GM12878 (cell line): Measurements from ENCODE around the gene CYTH3. TPM values are rescaled to one million over a fixed set of nuclear protein-coding genes. Genes with fewer than 3 reads are reported as not detected.

ENCODE experiments used
- BACH1 ChIP-seq: fragments of 450-650 bp; IDR thresholded peaks from 2 replicates; pipeline ENCODE4 v1.6.1; 2017; ENCODE audit warnings: mild to moderate bottlenecking, borderline replicate concordance
- CREB1 ChIP-seq: IDR thresholded peaks from 2 replicates; pipeline ENCODE4 v1.6.1; 2012; ENCODE audit warnings: low read depth, mild to moderate bottlenecking, inconsistent platforms
- E2F4 ChIP-seq: IDR thresholded peaks from 2 replicates; pipeline ENCODE4 v1.6.1; 2012; ENCODE audit warnings: low read depth, low read length, improper control_type of control experiment
- E4F1 ChIP-seq: fragments of 450-650 bp; IDR thresholded peaks from 2 replicates; pipeline ENCODE4 v1.6.1; 2018; ENCODE audit warnings: borderline replicate concordance, mild to moderate bottlenecking; ENCODE audit not compliant: partially characterized antibody
- HSF1 ChIP-seq: fragments of 150-350 bp; IDR thresholded peaks from 2 replicates; pipeline ENCODE4 v1.6.1; 2014; ENCODE audit warnings: mild to moderate bottlenecking, low read depth, low read length
- IKZF2 ChIP-seq, 2 experiments: fragments of 450-650 bp; IDR thresholded peaks; 2 replicates each; pipeline ENCODE4 v1.6.1; 2017; ENCODE audit warnings: mild to moderate bottlenecking in 2 of 2, moderate library complexity in 2 of 2
- IRF4 ChIP-seq: IDR thresholded peaks from 2 replicates; pipeline ENCODE4 v1.6.1; 2011; ENCODE audit warnings: low read depth, low read length
- KLF5 ChIP-seq: fragments of 450-650 bp; IDR thresholded peaks from 2 replicates; pipeline ENCODE4 v1.6.1; 2014; ENCODE audit warnings: mild to moderate bottlenecking; ENCODE audit not compliant: partially characterized antibody
- MLLT1 ChIP-seq: fragments of 450-650 bp; IDR thresholded peaks from 2 replicates; pipeline ENCODE4 v1.6.1; 2016; ENCODE audit warnings: mild to moderate bottlenecking
- NFXL1 ChIP-seq: fragments of 450-650 bp; IDR thresholded peaks from 2 replicates; pipeline ENCODE4 v1.6.1; 2017; ENCODE audit warnings: antibody characterized with exemption, mild to moderate bottlenecking, borderline replicate concordance
- NRF1 ChIP-seq: conservative IDR thresholded peaks from 2 replicates; pipeline ENCODE4 v1.6.1; 2011; ENCODE audit warnings: mild to moderate bottlenecking, low read depth, low read length, improper control_type of control experiment
- PKNOX1 ChIP-seq: fragments of 450-650 bp; IDR thresholded peaks from 2 replicates; pipeline ENCODE4 v1.6.1; 2016; ENCODE audit warnings: mild to moderate bottlenecking
- POU2F2 ChIP-seq: IDR thresholded peaks from 3 replicates; pipeline ENCODE4 v1.6.1; 2011; ENCODE audit warnings: low read depth, mild to moderate bottlenecking, low read length, borderline replicate concordance
- RBBP5 ChIP-seq: fragments of 200-600 bp; sonication (generic); conservative IDR thresholded peaks from 2 replicates; pipeline ENCODE4 v1.6.1; 2016
- SKIL ChIP-seq: fragments of 450-650 bp; IDR thresholded peaks from 2 replicates; pipeline ENCODE4 v1.6.1; 2017; ENCODE audit warnings: mild to moderate bottlenecking, low read depth, inconsistent platforms; ENCODE audit not compliant: poor library complexity, severe bottlenecking
- SMC3 ChIP-seq: IDR thresholded peaks from 2 replicates; pipeline ENCODE4 v1.6.1; 2011; ENCODE audit warnings: low read length, improper control_type of control experiment, borderline replicate concordance
- STAT3 ChIP-seq: IDR thresholded peaks from 2 replicates; pipeline ENCODE4 v1.6.1; 2011; ENCODE audit warnings: low read depth, low read length, improper control_type of control experiment
- ZNF274 ChIP-seq: IDR thresholded peaks from one replicate; pipeline ENCODE4 v1.8.0; 2011; ENCODE audit not compliant: insufficient read length, insufficient read depth
- polyA plus RNA-seq, 11 experiments: library from polyadenylated mRNA; depleted of rRNA in 4 of 11; unstranded in 6 of 11; stranded (reverse) in 5 of 11; fragments of >200 nt; fragmentation: Nextera tagmentation in 4 of 11; fragmentation: Illumina TruSeq in 1 of 11; extraction: Ambion mirVana in 4 of 11; extraction: Trizol in 1 of 11; gene quantifications; 1 replicate in 1 of 11; 2 replicates in 10 of 11; pipeline versions ENCODE4 v1.2.1 to v1.2.3, GENCODE V29; 2011 to 2016; ENCODE audit warnings: inconsistent platforms in 2 of 11, missing spikeins in 2 of 11, low read depth in 1 of 11
- total RNA-seq, 4 experiments: library from RNA; depleted of rRNA in 3 of 4; stranded (reverse); fragments of >200 nt in 3 of 4; fragmentation: Illumina TruSeq in 1 of 4; extraction: Trizol in 1 of 4; gene quantifications; 2 replicates each; pipeline versions ENCODE4 v1.2.1 to v1.2.3, GENCODE V29; 2013 to 2021

Gene CYTH3
- total and polyA plus RNA-seq, 10 of the 15 experiments (the other 5 are each of a cell fraction or from before 2014, with no cell fraction given), result 0.45 to 28.2 (median 15.7) TPM

GRCh38 chr7:6271060-6271658, 1.3 kb downstream of the CYTH3 start (continued):
- TF ChIP-seq E4F1 (no peak), E2F4 (no peak), IRF4 (no peak), NFXL1 (no peak), CREB1 (no peak), POU2F2 (no peak), PKNOX1 (no peak), BACH1 (0 out of 2 replicates have a peak, but pooled peaks have one; percentile 22), IKZF2 (IDR thresholded peaks at IDR 0.05) (peak; percentile 2 to 33; a peak in 1 of 4 replicates), SMC3 (peak; percentile 35; the same call in 1 of the 2 replicates), HSF1 (no peak), SKIL (peak; percentile 26), NRF1 (no peak), KLF5 (no peak), ZNF274 (no peak), MLLT1 (no peak), RBBP5 (no peak), STAT3 (no peak)
